CD4-positive, alpha-beta T cell (primary cell): ENCODE measurements around the gene TMEM187. TPM values are rescaled to one million over a fixed set of nuclear protein-coding genes. Genes with fewer than 3 reads are reported as not detected.
A peak's percentile ranks its signal among the peaks of the same experiment; 100 is the strongest.

Experiments used
- ATAC-seq: fragments of 200-7000 bp; cut with Tn5 transposase; one replicate; pipeline ENCODE4 v1.10.0; 2022; ENCODE audit warnings: mild to moderate bottlenecking; ENCODE audit not compliant: poor library complexity
- CTCF ChIA-PET: fragments of 350-600 bp; sonication (Branson Sonifier 250); formaldehyde crosslinking; loops from one replicate; lab custom pipeline; 2021; ENCODE audit warnings: antibody characterized with exemption, inconsistent platforms; lab: Charles Lee
- POLR2A ChIA-PET: fragments of 350-600 bp; sonication (Branson Sonifier 250); formaldehyde crosslinking; loops from one replicate; lab custom pipeline; 2021; ENCODE audit warnings: antibody characterized with exemption, inconsistent platforms; lab: Charles Lee
- DNase-seq, 14 experiments: peaks; one replicate each; pipeline ENCODE4 v3.0.0-alpha.2; 2013 to 2020; ENCODE audit warnings: mixed read lengths in 2 of 14
- H3K27ac ChIP-seq, 2 donors: one replicate each; pipeline versions ENCODE4 v1.5.1 to v1.7.0; 2013; ENCODE audit warnings: low read length in 2 of 2, low read depth in 1 of 2, mild to moderate bottlenecking in 1 of 2
- H3K27me3 ChIP-seq, 2 experiments: 1 replicate in 1 of 2; 2 replicates in 1 of 2; pipeline versions ENCODE4 v1.6.1 to v1.7.0; 2013; ENCODE audit warnings: low read length in 2 of 2, control low read depth in 1 of 2, mild to moderate bottlenecking in 1 of 2, moderate library complexity in 1 of 2; ENCODE audit not compliant: insufficient read depth in 2 of 2, control insufficient read depth in 1 of 2
- H3K36me3 ChIP-seq: one replicate; pipeline ENCODE4 v1.6.1; 2013; ENCODE audit warnings: low read length, control low read depth; ENCODE audit not compliant: insufficient read depth
- H3K4me1 ChIP-seq: one replicate; pipeline ENCODE4 v1.6.1; 2013; ENCODE audit warnings: low read length, control low read depth; ENCODE audit not compliant: insufficient read depth
- H3K4me3 ChIP-seq: one replicate; pipeline ENCODE4 v1.5.1; 2013; ENCODE audit warnings: mild to moderate bottlenecking, low read length, moderate library complexity
- H3K9me3 ChIP-seq, 2 experiments: 1 replicate in 1 of 2; 2 replicates in 1 of 2; pipeline versions ENCODE4 v1.6.1 to v1.7.0; 2013; ENCODE audit warnings: low read length in 2 of 2, mild to moderate bottlenecking in 2 of 2, control low read depth in 1 of 2, moderate library complexity in 1 of 2; ENCODE audit not compliant: control insufficient read depth in 1 of 2, insufficient read depth in 1 of 2
- H3K27ac Mint-ChIP-seq: one replicate; pipeline ENCODE4 v1.8.0; 2020; ENCODE audit warnings: mixed read lengths
- H3K27me3 Mint-ChIP-seq: one replicate; pipeline ENCODE4 v1.8.0; 2021; ENCODE audit warnings: mixed read lengths
- H3K36me3 Mint-ChIP-seq: one replicate; pipeline ENCODE4 v1.8.0; 2021; ENCODE audit warnings: low read depth, mixed read lengths
- H3K4me1 Mint-ChIP-seq: one replicate; pipeline ENCODE4 v1.8.0; 2021; ENCODE audit warnings: low read depth, mixed read lengths
- H3K4me3 Mint-ChIP-seq: one replicate; pipeline ENCODE4 v1.8.0; 2020; ENCODE audit warnings: mild to moderate bottlenecking, mixed read lengths
- H3K9me3 Mint-ChIP-seq: one replicate; pipeline ENCODE4 v1.8.0; 2020; ENCODE audit warnings: mixed read lengths
- intact Hi-C, 2 experiments: fragments of 100-400 bp; cut with DNase I in 1 of 2; cut with micrococcal nuclease in 1 of 2; formaldehyde crosslinking; loops; one replicate each; pipeline versions ENCODE4 v1.15.1 to v1.9.0; 2023 to 2025; cut with DNase I, micrococcal nuclease
- total RNA-seq, 174 experiments: library from RNA in 2 of 174; stranded (reverse) in 2 of 174; gene quantifications; one replicate each; pipeline ENCODE4 v1.2.3 and lab custom pipeline; 2021 to 2026
- TF ChIP-seq, protein P1 (sequence below): fragments of 200-600 bp; IDR thresholded peaks from one replicate; pipeline ENCODE4 v1.8.0; 2022; ENCODE audit warnings: antibody characterized with exemption, mild to moderate bottlenecking

Gene TMEM187
- total RNA-seq, 2 experiments from 2014 or later: 1.4 to 2.0 TPM

DNA sequence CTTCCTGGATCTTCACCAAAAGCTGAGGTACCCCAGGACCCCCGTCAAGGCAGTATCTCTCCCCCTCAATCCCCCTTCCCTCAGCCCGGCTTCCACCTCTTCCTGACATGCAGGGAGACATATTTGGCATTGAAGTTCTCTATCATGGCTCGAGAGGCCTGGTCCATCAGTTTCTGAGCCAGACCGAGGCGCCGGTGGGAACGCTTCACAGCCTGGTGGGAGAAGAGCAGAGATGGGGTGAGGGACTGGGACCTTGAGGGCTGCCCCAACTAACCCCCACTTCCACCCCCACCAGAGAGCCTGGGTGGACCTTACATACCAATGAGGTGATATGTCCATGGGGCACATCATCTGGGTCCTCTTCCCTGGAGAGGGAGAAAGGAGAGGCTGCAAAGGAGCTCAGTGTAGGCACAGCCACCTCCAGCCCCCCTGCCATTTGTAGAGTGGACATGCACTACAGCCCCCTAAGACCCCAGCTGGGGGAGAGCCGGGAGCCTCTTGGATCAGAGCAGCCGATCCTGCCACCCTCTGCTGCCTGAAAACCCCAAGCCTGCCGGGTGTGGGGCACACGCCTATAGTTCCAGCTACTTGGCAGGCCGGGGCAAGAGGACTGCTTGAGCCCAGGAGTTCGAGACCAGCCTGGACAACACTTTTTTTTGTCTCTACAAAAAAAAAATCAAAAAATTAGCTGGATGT, 40.2 kb upstream of the TMEM187 start:
- TF ChIP-seq, protein P1, sequence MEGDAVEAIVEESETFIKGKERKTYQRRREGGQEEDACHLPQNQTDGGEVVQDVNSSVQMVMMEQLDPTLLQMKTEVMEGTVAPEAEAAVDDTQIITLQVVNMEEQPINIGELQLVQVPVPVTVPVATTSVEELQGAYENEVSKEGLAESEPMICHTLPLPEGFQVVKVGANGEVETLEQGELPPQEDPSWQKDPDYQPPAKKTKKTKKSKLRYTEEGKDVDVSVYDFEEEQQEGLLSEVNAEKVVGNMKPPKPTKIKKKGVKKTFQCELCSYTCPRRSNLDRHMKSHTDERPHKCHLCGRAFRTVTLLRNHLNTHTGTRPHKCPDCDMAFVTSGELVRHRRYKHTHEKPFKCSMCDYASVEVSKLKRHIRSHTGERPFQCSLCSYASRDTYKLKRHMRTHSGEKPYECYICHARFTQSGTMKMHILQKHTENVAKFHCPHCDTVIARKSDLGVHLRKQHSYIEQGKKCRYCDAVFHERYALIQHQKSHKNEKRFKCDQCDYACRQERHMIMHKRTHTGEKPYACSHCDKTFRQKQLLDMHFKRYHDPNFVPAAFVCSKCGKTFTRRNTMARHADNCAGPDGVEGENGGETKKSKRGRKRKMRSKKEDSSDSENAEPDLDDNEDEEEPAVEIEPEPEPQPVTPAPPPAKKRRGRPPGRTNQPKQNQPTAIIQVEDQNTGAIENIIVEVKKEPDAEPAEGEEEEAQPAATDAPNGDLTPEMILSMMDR: no peak
- H3K4me3 Mint-ChIP-seq: no peak overlapping the region
- ATAC-seq (no peak), DNase-seq (no peak)
- Histone ChIP-seq H3K27ac (no peak overlapping the region), H3K27me3 (no peaks in the 10 kb centered on the region), H3K4me3 (no peak overlapping the region), H3K4me1 (peaks cover 39% of the 10 kb centered on the region), H3K9me3 (no peaks in the 10 kb centered on the region), H3K36me3 (peaks cover 16% of the 10 kb centered on the region)
- peaks cover 32% of the 10 kb centered on the region for H3K4me1 Mint-ChIP-seq
- peaks cover 27% of the 10 kb centered on the region for H3K36me3 Mint-ChIP-seq
- intact Hi-C loops: no loop called here
- no peaks in the 10 kb centered on the region for H3K27me3 Mint-ChIP-seq
- H3K27ac Mint-ChIP-seq: no peak overlapping the region
- ChIA-PET POLR2A (no interaction called here), CTCF (interaction anchor here (1.8 kb wide), 1 partner anchor 15 kb away, joined by 9 read pairs; no protein-coding TSS in a partner anchor)
- no peaks in the 10 kb centered on the region for H3K9me3 Mint-ChIP-seq

DNA sequence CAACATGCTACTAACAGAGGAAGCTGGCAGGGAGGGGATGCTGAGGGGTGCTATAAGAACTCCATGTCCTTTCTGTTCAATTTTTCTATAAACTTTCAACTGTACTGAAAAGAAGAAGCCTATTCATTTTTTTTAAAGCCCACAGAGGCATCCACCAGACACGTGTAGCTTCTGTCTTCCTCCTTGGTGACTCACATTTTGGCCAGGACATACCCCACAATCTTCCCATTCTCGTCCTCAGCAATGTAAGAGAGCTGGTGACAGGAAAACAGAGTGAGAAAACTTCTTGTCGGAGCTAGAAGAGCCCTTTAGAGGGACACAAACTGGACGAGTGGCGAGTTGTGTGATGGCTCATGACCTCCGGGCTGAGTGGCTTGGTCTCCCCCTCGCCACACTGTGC, 38.8 kb upstream of the TMEM187 start:
- ATAC-seq: no peak
- H3K27me3 Mint-ChIP-seq: no peaks in the 10 kb centered on the region
- Histone ChIP-seq H3K4me3 (peak overlapping the region; percentile 61), H3K27me3 (no peaks in the 10 kb centered on the region), H3K27ac (peak overlapping the region in 1 of 2 donors; percentile 7), H3K4me1 (peaks cover 31% of the 10 kb centered on the region), H3K36me3 (peaks cover 16% of the 10 kb centered on the region), H3K9me3 (no peaks in the 10 kb centered on the region)
- CTCF ChIA-PET: interaction anchor here (1.8 kb wide), 1 partner anchor 14 kb away, joined by 9 read pairs; no protein-coding TSS in a partner anchor
- peaks cover 18% of the 10 kb centered on the region for H3K36me3 Mint-ChIP-seq
- H3K4me3 Mint-ChIP-seq: peak overlapping the region; percentile 90
- TF ChIP-seq, protein P1: no peak
- DNase-seq: no peak
- POLR2A ChIA-PET: interaction anchor here (1.0 to 6.3 kb wide), 5 partner anchors 9 to 38 kb away, joined by 3 to 56 read pairs (median 7); partner anchors contain the start of genes ARHGAP4, HCFC1 and RENBP
- intact Hi-C loops: no loop called here
- peak overlapping the region; percentile 78 for H3K27ac Mint-ChIP-seq
- peaks cover 33% of the 10 kb centered on the region for H3K4me1 Mint-ChIP-seq
- H3K9me3 Mint-ChIP-seq: no peaks in the 10 kb centered on the region

DNA sequence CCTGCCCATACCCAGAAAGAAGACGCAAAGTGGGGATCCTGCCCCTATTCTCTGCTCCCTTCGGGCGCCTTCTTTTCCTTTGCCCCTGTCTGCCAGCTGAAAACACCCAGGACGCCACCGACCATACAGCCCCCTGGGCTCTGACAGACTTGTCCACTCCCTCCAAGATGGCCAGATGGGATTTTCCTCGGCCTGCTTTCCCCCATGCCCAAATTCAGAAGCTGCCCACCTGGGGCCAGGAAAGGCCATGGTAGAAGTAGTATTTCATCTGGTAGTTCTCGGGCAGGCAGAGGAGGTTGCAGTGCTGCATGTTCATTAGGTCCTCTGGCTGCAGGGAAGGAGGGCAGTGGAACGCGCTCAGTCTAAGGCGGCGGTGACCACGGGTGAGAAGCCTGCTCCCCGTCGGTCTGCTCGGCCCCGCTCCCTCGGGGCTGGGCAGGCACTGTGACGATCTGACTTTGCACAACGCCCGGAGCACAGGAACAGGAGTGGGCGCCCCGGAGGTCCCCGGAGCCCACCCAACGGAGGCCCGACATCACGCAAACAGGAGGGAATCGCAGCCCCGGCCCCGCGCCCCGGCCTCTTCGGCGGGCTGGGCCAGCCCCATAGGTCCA, 38.3 kb upstream of the TMEM187 start:
- Mint-ChIP-seq H3K4me3 (peak overlapping the region; percentile 90), H3K36me3 (peaks cover 18% of the 10 kb centered on the region), H3K9me3 (no peaks in the 10 kb centered on the region), H3K27ac (peak overlapping the region; percentile 78), H3K4me1 (peaks cover 29% of the 10 kb centered on the region), H3K27me3 (no peaks in the 10 kb centered on the region)
- H3K27ac ChIP-seq: peak overlapping the region in 1 of 2 donors; percentile 7
- H3K27me3 ChIP-seq: no peaks in the 10 kb centered on the region
- H3K36me3 ChIP-seq: peaks cover 16% of the 10 kb centered on the region
- no peaks in the 10 kb centered on the region for H3K9me3 ChIP-seq
- TF ChIP-seq, protein P1: no peak
- H3K4me3 ChIP-seq: peak overlapping the region; percentile 61
- peaks cover 26% of the 10 kb centered on the region for H3K4me1 ChIP-seq
- ChIA-PET POLR2A (interaction anchor here (1.0 to 6.3 kb wide), 6 partner anchors 9 to 37 kb away, joined by 3 to 56 read pairs (median 6); partner anchors contain the start of genes ARHGAP4, HCFC1 and RENBP), CTCF (interaction anchor here (0.9 to 1.8 kb wide), 2 partner anchors 13 kb away, joined by 3 to 9 read pairs; no protein-coding TSS in a partner anchor)
- ATAC-seq: peak; percentile 16
- intact Hi-C loops: no loop called here
- DNase-seq: no peak
